Suprapubic skin (tissue), 4 donors: Measurements from ENCODE around the gene RAB34. TPM values are rescaled to one million over a fixed set of nuclear protein-coding genes. Genes with fewer than 3 reads are reported as not detected.

Experiments used
- DNase-seq, 2 donors: peaks; one replicate each; pipeline ENCODE4 v3.0.0-alpha.2; 2019; ENCODE audit warnings: low spot score in 2 of 2
- H3K27ac ChIP-seq: fragments of 200-600 bp; sonication (generic); one replicate; pipeline ENCODE4 v1.5.1; 2019
- H3K27me3 ChIP-seq: fragments of 200-600 bp; sonication (generic); one replicate; pipeline ENCODE4 v1.5.1; 2019
- H3K36me3 ChIP-seq: fragments of 200-600 bp; sonication (generic); one replicate; pipeline ENCODE4 v1.5.1; 2019
- H3K4me1 ChIP-seq: fragments of 200-600 bp; sonication (generic); one replicate; pipeline ENCODE4 v1.5.1; 2019
- H3K4me3 ChIP-seq: fragments of 200-600 bp; sonication (generic); one replicate; pipeline ENCODE4 v1.5.1; 2019; ENCODE audit warnings: mild to moderate bottlenecking
- H3K9me3 ChIP-seq: fragments of 200-600 bp; sonication (generic); one replicate; pipeline ENCODE4 v1.5.1; 2019
- EP300 ChIP-seq: sonication (generic); formaldehyde crosslinking; IDR thresholded peaks from one replicate; pipeline ENCODE4 v1.6.1; 2017; ENCODE audit warnings: antibody characterized with exemption
- POLR2A ChIP-seq, 2 donors: fragments of 450-650 bp; IDR thresholded peaks; one replicate each; pipeline ENCODE4 v1.6.1; 2017; ENCODE audit warnings: antibody characterized with exemption in 2 of 2, mild to moderate bottlenecking in 2 of 2, moderate library complexity in 2 of 2
- POLR2AphosphoS5 ChIP-seq, 3 donors: sonication (generic); formaldehyde crosslinking; IDR thresholded peaks; one replicate each; pipeline ENCODE4 v1.6.1; 2017; ENCODE audit warnings: antibody characterized with exemption in 3 of 3
- WGBS: methylation state at CpG from one replicate; pipeline ENCODE4 v1.1.5; 2018; 5-methylcytosine and 5-hydroxymethylcytosine counted together
- total RNA-seq, 4 donors: library from RNA; depleted of rRNA; stranded (reverse); fragments of >200 nt; gene quantifications; one replicate each; pipeline ENCODE4 v1.1.0, GENCODE V29; 2016
- TF ChIP-seq, protein P1 (sequence below), 2 donors: fragments of 200-600 bp in 1 of 2; fragments of 450-650 bp in 1 of 2; sonication (generic) in 1 of 2; IDR thresholded peaks; one replicate each; pipeline ENCODE4 v1.5.1; 2016 to 2019; ENCODE audit warnings: antibody characterized with exemption in 2 of 2, mild to moderate bottlenecking in 1 of 2, moderate library complexity in 1 of 2

The RAB34 gene
- total RNA-seq, 4 donors from 2014 or later, result 60.7 to 96.1 (median 77.6) TPM

DNA sequence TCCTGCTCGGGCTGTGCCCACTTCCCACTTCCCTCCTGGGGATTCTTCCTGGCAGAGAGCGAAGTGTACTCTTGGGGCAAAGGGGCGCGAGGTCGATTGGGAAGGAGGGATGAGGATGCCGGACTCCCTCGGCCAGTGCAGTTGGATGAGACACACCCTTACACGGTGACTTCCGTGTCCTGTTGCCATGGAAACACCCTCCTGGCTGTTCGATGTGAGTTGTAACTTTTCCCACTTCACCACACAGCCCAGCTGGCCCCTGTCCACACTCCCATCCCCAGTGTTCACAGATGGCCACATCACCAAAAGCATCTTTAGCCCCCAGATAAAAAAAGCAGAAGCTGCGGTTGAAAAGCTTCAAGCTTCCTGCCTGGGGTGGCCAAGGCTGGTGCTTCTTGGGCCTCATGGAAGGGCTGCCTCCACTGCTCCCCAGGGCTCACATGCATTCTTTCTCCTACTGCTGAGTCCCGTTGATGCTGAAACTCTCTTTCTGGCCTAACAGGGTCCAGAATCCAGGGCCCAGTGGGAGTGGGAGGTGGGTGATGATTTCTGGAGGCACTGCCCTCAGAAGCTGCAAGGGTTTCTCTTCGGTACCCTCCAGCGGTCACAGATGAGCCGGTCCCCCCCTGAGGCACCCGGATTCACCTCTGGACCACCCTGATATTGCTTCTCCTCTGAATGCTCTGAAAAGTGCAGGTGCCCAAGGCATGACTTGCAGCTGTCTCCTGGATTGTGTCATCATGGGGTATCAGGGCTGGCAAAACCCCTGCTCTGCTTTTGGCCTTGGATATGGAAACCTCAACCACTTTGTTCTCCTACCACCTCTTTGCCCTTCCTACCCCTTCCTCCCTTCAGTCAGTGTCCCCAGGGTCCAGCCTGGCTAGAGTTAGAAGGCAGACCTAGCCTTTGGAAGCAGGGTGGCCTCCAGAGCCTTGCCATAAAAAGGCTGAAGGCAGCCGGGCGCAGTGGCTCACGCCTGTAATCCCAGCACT is 24.0 kb upstream of the RAB34 start:
- no peak for DNase-seq
- Histone ChIP-seq H3K4me3 (no peak overlapping the region), H3K27me3 (no peaks in the 10 kb centered on the region), H3K4me1 (peaks cover 55% of the 10 kb centered on the region), H3K9me3 (no peaks in the 10 kb centered on the region), H3K36me3 (no peaks in the 10 kb centered on the region), H3K27ac (no peak overlapping the region)
- TF ChIP-seq, protein P1, sequence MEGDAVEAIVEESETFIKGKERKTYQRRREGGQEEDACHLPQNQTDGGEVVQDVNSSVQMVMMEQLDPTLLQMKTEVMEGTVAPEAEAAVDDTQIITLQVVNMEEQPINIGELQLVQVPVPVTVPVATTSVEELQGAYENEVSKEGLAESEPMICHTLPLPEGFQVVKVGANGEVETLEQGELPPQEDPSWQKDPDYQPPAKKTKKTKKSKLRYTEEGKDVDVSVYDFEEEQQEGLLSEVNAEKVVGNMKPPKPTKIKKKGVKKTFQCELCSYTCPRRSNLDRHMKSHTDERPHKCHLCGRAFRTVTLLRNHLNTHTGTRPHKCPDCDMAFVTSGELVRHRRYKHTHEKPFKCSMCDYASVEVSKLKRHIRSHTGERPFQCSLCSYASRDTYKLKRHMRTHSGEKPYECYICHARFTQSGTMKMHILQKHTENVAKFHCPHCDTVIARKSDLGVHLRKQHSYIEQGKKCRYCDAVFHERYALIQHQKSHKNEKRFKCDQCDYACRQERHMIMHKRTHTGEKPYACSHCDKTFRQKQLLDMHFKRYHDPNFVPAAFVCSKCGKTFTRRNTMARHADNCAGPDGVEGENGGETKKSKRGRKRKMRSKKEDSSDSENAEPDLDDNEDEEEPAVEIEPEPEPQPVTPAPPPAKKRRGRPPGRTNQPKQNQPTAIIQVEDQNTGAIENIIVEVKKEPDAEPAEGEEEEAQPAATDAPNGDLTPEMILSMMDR (IDR thresholded peaks at IDR 0.05), result no peak
- no peak for TF ChIP-seq POLR2A (IDR thresholded peaks at IDR 0.05)
- no peak for TF ChIP-seq POLR2AphosphoS5 (IDR thresholded peaks at IDR 0.05)
- TF ChIP-seq EP300, result no peak
- WGBS, result 77% methylated on average over 19 of the region's 19 CpGs

GRCh38 chr17:28740406-28741357 is 23.0 kb upstream of the RAB34 start:
- Histone ChIP-seq H3K4me3 (no peak overlapping the region), H3K27ac (no peak overlapping the region), H3K27me3 (no peaks in the 10 kb centered on the region), H3K4me1 (peaks cover 45% of the 10 kb centered on the region), H3K9me3 (no peaks in the 10 kb centered on the region), H3K36me3 (no peaks in the 10 kb centered on the region)
- TF ChIP-seq POLR2A (IDR thresholded peaks at IDR 0.05), result no peak
- no peak for TF ChIP-seq POLR2AphosphoS5 (IDR thresholded peaks at IDR 0.05)
- TF ChIP-seq, protein P1 (IDR thresholded peaks at IDR 0.05), result no peak
- TF ChIP-seq EP300, result no peak
- no peak for DNase-seq
- WGBS, result 74% methylated on average over 10 of the region's 10 CpGs

DNA sequence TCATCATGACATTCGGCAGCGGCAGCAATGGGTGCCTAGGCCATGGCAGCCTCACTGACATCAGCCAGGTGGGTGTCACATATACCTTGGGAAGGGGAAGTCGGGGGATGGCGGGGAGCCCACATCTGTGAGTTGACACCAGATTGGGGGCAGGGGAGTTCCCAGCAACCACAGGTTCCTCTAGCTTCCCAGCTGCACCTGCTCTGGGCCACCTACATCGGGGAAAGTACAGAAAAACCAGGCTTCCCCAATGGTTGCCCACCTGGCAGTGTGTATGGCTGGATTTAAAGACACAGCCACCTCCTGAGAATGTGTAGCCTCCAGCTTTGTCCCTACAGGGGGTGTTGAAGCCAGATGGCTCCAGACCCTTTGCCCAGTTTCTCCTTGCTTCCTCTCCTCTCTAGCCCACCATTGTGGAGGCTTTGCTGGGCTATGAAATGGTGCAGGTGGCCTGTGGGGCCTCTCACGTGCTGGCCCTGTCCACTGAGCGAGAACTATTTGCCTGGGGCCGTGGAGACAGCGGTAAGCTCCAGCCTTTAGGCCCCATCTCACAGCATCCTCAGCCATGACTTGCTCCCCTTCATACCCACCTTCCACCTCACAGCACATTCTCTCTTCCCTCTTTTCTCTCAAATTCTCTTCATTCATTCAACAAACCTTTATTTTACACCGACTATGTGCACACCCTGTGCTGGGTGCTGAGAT is 21.2 kb upstream of the RAB34 start:
- H3K4me1 ChIP-seq, result peaks cover 32% of the 10 kb centered on the region
- no peak overlapping the region for H3K27ac ChIP-seq
- H3K9me3 ChIP-seq, result no peaks in the 10 kb centered on the region
- H3K36me3 ChIP-seq, result no peaks in the 10 kb centered on the region
- H3K4me3 ChIP-seq, result no peak overlapping the region
- DNase-seq, result no peak
- WGBS, result 82% methylated on average over 10 of the region's 10 CpGs
- TF ChIP-seq EP300, result no peak
- TF ChIP-seq POLR2A (IDR thresholded peaks at IDR 0.05), result no peak
- TF ChIP-seq, protein P1 (IDR thresholded peaks at IDR 0.05), result no peak
- no peak for TF ChIP-seq POLR2AphosphoS5 (IDR thresholded peaks at IDR 0.05)
- no peaks in the 10 kb centered on the region for H3K27me3 ChIP-seq

DNA sequence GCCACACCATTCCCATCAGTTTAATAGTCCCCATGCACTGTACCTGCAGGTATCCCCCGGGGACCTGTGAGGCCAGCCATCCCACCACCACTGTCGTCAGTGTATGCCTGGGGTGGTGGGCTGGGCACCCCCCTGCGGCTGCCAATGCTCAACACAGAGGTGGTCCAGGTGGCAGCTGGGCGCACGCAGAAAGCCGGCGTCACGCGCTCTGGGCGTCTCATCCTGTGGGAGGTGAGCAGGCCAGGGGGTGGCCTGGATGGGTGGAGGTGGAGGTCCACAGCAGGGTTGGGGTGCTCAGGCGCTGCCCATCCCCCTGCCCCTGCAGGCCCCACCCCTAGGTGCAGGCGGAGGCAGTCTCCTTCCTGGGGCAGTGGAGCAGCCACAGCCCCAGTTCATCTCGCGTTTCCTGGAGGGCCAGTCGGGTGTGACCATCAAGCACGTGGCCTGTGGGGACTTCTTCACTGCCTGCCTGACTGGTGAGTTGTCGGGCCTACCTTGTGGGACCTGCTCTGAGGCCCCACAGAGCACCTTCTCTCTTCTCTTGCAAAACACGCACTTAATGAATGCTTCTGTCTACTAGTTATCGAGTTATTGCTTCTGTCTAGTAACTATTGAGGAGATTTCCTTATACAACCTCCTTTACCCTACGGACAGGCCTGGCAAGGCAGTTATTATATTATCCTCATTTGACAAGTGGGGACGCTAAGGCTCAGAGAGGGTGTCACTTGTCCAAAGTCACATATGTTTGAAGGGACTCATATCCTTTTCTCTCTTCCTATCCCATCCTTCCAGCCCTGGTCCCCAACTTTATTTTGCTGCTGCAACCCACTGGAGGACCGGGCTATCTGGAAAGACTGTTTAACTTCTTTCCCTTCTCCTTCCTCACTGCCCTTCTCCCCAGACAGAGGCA is 20.4 kb upstream of the RAB34 start:
- no peaks in the 10 kb centered on the region for H3K36me3 ChIP-seq
- WGBS, result 81% methylated on average over 7 of the region's 22 CpGs
- no peak overlapping the region for H3K4me3 ChIP-seq
- no peak for DNase-seq
- no peak overlapping the region for H3K27ac ChIP-seq
- TF ChIP-seq EP300, result no peak
- no peak for TF ChIP-seq POLR2AphosphoS5 (IDR thresholded peaks at IDR 0.05)
- TF ChIP-seq, protein P1 (IDR thresholded peaks at IDR 0.05), result no peak
- no peak for TF ChIP-seq POLR2A (IDR thresholded peaks at IDR 0.05)
- no peaks in the 10 kb centered on the region for H3K27me3 ChIP-seq
- peaks cover 25% of the 10 kb centered on the region for H3K4me1 ChIP-seq
- no peaks in the 10 kb centered on the region for H3K9me3 ChIP-seq
